Heart right ventricle (tissue), 16 donors: ENCODE results near the gene CEP89. TPM values are rescaled to one million over a fixed set of nuclear protein-coding genes. Genes with fewer than 3 reads are reported as not detected.
"Not testable (repeated sequence)": the region's sequence is repeated elsewhere in the genome, so short reads cannot be mapped to it uniquely, and the experiment has no call there.

ENCODE experiments used
- ATAC-seq, 8 donors: fragments of 200-7000 bp; cut with Tn5 transposase; one replicate each; pipeline ENCODE4 v1.9.1; 2020; ENCODE audit warnings: mild to moderate bottlenecking in 8 of 8, moderate library complexity in 8 of 8, moderate number of reproducible peaks in 1 of 8
- DNase-seq, 2 donors: peaks; one replicate each; pipeline ENCODE4 v3.0.0-alpha.2; 2020
- H3K27ac ChIP-seq, 10 donors: fragments of 200-600 bp; sonication (generic) in 2 of 10; one replicate each; pipeline versions ENCODE4 v1.5.0 to v1.8.0; 2020 to 2022; ENCODE audit warnings: mild to moderate bottlenecking in 3 of 10
- H3K27me3 ChIP-seq, 7 donors: fragments of 200-600 bp; one replicate each; pipeline ENCODE4 v1.8.0; 2021 to 2022; ENCODE audit warnings: mild to moderate bottlenecking in 2 of 7
- H3K36me3 ChIP-seq, 9 donors: fragments of 200-600 bp; sonication (generic) in 1 of 9; one replicate each; pipeline versions ENCODE4 v1.5.0 to v1.8.0; 2020 to 2022; ENCODE audit warnings: mild to moderate bottlenecking in 2 of 9
- H3K4me1 ChIP-seq, 9 donors: fragments of 200-600 bp; sonication (generic) in 1 of 9; one replicate each; pipeline versions ENCODE4 v1.5.0 to v1.8.0; 2020 to 2022; ENCODE audit warnings: mild to moderate bottlenecking in 4 of 9
- H3K4me3 ChIP-seq, 10 donors: fragments of 200-600 bp; sonication (generic) in 2 of 10; one replicate each; pipeline versions ENCODE4 v1.5.0 to v1.8.0; 2020 to 2022; ENCODE audit warnings: mild to moderate bottlenecking in 7 of 10, moderate library complexity in 2 of 10
- H3K9me3 ChIP-seq, 11 donors: fragments of 200-600 bp in 10 of 11; sonication (generic) in 2 of 11; one replicate each; pipeline versions ENCODE4 v1.5.0 to v1.8.0; 2013 to 2022; ENCODE audit warnings: mild to moderate bottlenecking in 2 of 11, control low read depth in 1 of 11, moderate library complexity in 1 of 11
- CTCF ChIP-seq, 9 donors: fragments of 200-600 bp; sonication (generic) in 2 of 9; IDR thresholded peaks; one replicate each; pipeline versions ENCODE4 v1.5.0 to v1.8.0; 2021 to 2022; ENCODE audit warnings: antibody characterized with exemption in 9 of 9, mild to moderate bottlenecking in 5 of 9, moderate library complexity in 1 of 9
- WGBS, 2 donors: extraction: QIAGEN DNeasy Blood & Tissue Kit; methylation state at CpG; one replicate each; pipeline ENCODE4 v1.1.7; 2013; ENCODE audit warnings: inconsistent platforms in 1 of 2; 5-methylcytosine and 5-hydroxymethylcytosine counted together
- intact Hi-C, 10 donors: fragments of 100-400 bp; cut with DNase I; formaldehyde crosslinking; loops; one replicate each; pipeline versions ENCODE4 v1.11.1 to v1.14.2; 2022
- polyA plus RNA-seq, 2 donors: library from polyadenylated mRNA; stranded (reverse); fragments of 200-250 nt; gene quantifications; one replicate each; pipeline ENCODE4 v1.2.3, GENCODE V29; 2013
- total RNA-seq, 10 donors: library from RNA; stranded (reverse); fragmentation: NEBNext Ultra II Directional in 3 of 10; extraction: Animal tissue kit (Norgen Biotek cat#: 25700) in 3 of 10; gene quantifications; one replicate each; pipeline versions ENCODE4 v1.2.1 to v1.2.4, GENCODE V29; 2021 to 2023
- donor health status: Arrhythmogenic right ventricular cardiomyopathy.
- donor health status: ischemic (EF 13 %, LVEDD 7.1; RV severe dilation, severe dysfunction).
- donor health status: healthy with polysubstance abuse.
- donor health status: DM: no; HTN: yes; CAD: no.
- donor health status: DM: no; HTN: no; CAD: no.
- donor health status: ischemic (EF 25% LVEDD 6.9; RV normal size, moderate dysfunction).
- donor health status: ischemic (EF 25% LVEDD 5.7; RV mildly dilated, moderate dysfunction).
- donor health status: healthy.
- donor health status: DM: yes; HTN: yes; CAD: no.
- donor health status: Ischemic cardiomyopathy.
- donor health status: ischemic (EF 35%, LVEDD 5.7; RV mildly dilated, moderate dysfunction).
- donor health status: nonischemic (EF 11% LVEDD 7.7; RV severe dilation, severe dysfunction).
- donor health status: DM: yes; HTN: yes; CAD: no.
- donor health status: PGD.
- donor health status: ischemic (EF 29% LVEDD 5.4; RV normal size, mild dysfunction).
- donor health status: nonischemic (EF 23%, LVEDD 6.1; RV moderate dilation, normal function).

CEP89 gene
- total and polyA plus RNA-seq, 12 donors: 7.5 to 13.9 (median 10.0) TPM

GRCh38 chr19:32988724-32989123, 17.0 kb upstream of the CEP89 start:
- intact Hi-C loops: no loop called here
- H3K27me3 ChIP-seq: no peaks in the 10 kb centered on the region
- ATAC-seq (no peak), DNase-seq (no peak)
- TF ChIP-seq CTCF (IDR thresholded peaks at IDR 0.05): no peak
- no peak overlapping the region for H3K4me3 ChIP-seq
- H3K27ac ChIP-seq: no peak overlapping the region
- H3K36me3 ChIP-seq: peaks cover 0 to 13% (median 0%) of the 10 kb centered on the region in 9 donors
- WGBS, 2 donors: 74 to 75% methylated on average over 5 of the region's 5 CpGs
- no peaks in the 10 kb centered on the region for H3K9me3 ChIP-seq
- no peaks in the 10 kb centered on the region for H3K4me1 ChIP-seq

- H3K27ac ChIP-seq, H3K4me1 ChIP-seq, ATAC-seq, intact Hi-C loops, H3K4me3 ChIP-seq, DNase-seq, H3K9me3 ChIP-seq, H3K27me3 ChIP-seq: not testable (repeated sequence)
- peaks cover 0 to 13% (median 0%) of the 10 kb centered on the region in 9 donors for H3K36me3 ChIP-seq
- WGBS, 2 donors: 89 to 90% methylated on average over 5 of the region's 5 CpGs
Measured at GRCh38 chr19:32988254-32988653, 16.5 kb upstream of the CEP89 start.

- H3K27me3 ChIP-seq, H3K9me3 ChIP-seq, ATAC-seq, H3K4me3 ChIP-seq, H3K36me3 ChIP-seq, intact Hi-C loops, H3K27ac ChIP-seq, DNase-seq, H3K4me1 ChIP-seq: not testable (repeated sequence)
- 94 to 98% methylated on average over 6 of the region's 6 CpGs for WGBS, 2 donors
Measured at GRCh38 chr19:32982488-32982887, 10.7 kb upstream of the CEP89 start.

GRCh38 chr19:32979807-32980206, 8.0 kb upstream of the CEP89 start:
- intact Hi-C loops: loop anchor here in 6 of 10 donors (5.0 to 10.0 kb wide), 4 partner anchors 105 to 147 kb away; partner anchors contain the start of gene GPATCH1 (in 3 of the 6)
- H3K9me3 ChIP-seq, H3K4me3 ChIP-seq, DNase-seq, H3K27ac ChIP-seq, H3K27me3 ChIP-seq, H3K4me1 ChIP-seq, ATAC-seq: not testable (repeated sequence)
- peaks cover 0 to 11% (median 0%) of the 10 kb centered on the region in 9 donors for H3K36me3 ChIP-seq
- WGBS, 2 donors: 80 to 84% methylated on average over 7 of the region's 7 CpGs

- ATAC-seq, H3K4me1 ChIP-seq, DNase-seq, H3K9me3 ChIP-seq, H3K27ac ChIP-seq, H3K4me3 ChIP-seq, H3K27me3 ChIP-seq: not testable (repeated sequence)
- intact Hi-C loops: loop anchor here in 6 of 10 donors (5.0 to 10.0 kb wide), 4 partner anchors 107 to 149 kb away; partner anchors contain the start of gene GPATCH1 (in 3 of the 6)
- peaks cover 0 to 11% (median 0%) of the 10 kb centered on the region in 9 donors for H3K36me3 ChIP-seq
- WGBS, 2 donors: 94 to 95% methylated on average over 4 of the region's 4 CpGs
Measured at GRCh38 chr19:32977813-32978212, 6.1 kb upstream of the CEP89 start.

GRCh38 chr19:32977280-32977679, 5.5 kb upstream of the CEP89 start:
- ATAC-seq: peak in 3 of 8 donors; percentile 15 to 58 (median 36)
- intact Hi-C loops: loop anchor here in 6 of 10 donors (5.0 to 10.0 kb wide), 4 partner anchors 108 to 150 kb away; partner anchors contain the start of gene GPATCH1 (in 3 of the 6)
- WGBS, 2 donors: 73 to 79% methylated on average over 7 of the region's 7 CpGs

More at GRCh38 chr19:32977280-32977679, 5.5 kb upstream of the CEP89 start:
- peaks cover 0 to 11% (median 0%) of the 10 kb centered on the region in 9 donors for H3K36me3 ChIP-seq
- H3K4me1 ChIP-seq: peaks cover 0 to 4% (median 0%) of the 10 kb centered on the region in 9 donors
- no peak overlapping the region for H3K4me3 ChIP-seq
- H3K27ac ChIP-seq: peak overlapping the region in 1 of 10 donors; percentile 18
- no peak for TF ChIP-seq CTCF (IDR thresholded peaks at IDR 0.05)
- no peaks in the 10 kb centered on the region for H3K9me3 ChIP-seq
- no peaks in the 10 kb centered on the region for H3K27me3 ChIP-seq
- no peak for DNase-seq
